Stimulated activated CD4-positive, alpha-beta T cell treated with anti-CD3 and anti-CD28 coated beads, Interleukin-12 subunit alpha, Interleukin-12 subunit beta, amount 100 ng/mL, for 24 hours (primary cell): Measurements from ENCODE around the gene LIN54.
A peak's percentile ranks its signal among the peaks of the same experiment; 100 is the strongest.
"Not testable (repeated sequence)": the region's sequence is repeated elsewhere in the genome, so short reads cannot be mapped to it uniquely, and the experiment has no call there.

Source experiments
- DNase-seq, 2 experiments: peaks; one replicate each; pipeline ENCODE4 v3.0.0-alpha.2; 2020; ENCODE audit warnings: low read depth in 2 of 2

Gene LIN54

DNA sequence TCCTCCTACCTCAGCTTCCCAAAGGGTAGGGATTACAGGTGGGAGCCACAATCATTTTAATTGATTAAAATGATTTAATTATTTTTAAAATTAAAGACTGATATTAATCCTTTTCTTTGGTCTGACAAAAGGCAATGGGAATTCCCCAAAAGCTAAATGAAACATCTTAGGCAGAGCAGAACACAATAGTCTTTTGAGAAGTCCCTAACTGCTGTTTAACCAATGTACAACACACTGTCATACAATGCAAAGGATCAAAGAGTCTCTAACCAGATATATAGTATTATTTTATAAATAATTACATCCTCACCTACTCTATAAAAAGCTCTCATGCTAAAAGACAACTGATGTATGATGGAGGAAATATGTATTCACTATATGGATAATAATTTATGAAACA is 63.1 kb downstream of the LIN54 start:
- no peak for DNase-seq

DNA sequence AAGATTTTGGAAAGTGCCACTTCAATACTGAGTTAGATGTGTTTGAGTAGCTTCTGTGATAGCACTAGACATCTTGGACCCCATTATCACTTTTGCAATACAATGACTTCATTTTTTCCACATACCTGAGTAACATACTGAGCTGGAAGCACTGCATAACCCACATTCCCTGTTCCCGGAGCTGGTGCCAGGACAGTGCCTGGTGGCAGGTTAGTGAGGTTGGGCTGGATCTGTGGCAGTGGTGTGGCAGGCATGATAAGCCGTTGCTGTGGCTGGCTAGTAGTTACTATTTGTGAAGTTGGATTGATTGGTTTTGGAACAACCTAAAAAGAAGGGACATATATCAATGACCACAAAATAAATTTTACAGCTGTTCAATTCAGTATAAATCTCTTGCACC is 71.2 kb downstream of the LIN54 start:
- DNase-seq = no peak

DNA sequence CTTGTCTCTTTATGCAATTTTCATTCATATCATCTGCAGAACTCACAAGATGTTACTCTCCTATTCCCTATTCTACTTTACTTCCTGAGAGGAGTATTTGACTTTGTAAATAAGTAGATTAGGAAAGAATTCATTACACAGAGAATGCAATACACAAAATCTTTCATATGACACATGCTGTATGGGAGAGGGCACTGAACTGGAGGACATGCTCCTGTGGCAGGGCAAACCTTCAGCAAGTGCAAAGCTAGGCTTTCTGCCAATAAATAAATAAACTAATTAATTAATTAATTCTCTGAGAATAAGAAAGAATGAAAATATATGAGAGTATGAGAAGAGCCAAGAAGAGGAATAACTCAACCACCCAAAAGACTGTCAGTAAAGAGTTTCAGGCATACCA is 76.2 kb downstream of the LIN54 start:
- no peak for DNase-seq

DNA sequence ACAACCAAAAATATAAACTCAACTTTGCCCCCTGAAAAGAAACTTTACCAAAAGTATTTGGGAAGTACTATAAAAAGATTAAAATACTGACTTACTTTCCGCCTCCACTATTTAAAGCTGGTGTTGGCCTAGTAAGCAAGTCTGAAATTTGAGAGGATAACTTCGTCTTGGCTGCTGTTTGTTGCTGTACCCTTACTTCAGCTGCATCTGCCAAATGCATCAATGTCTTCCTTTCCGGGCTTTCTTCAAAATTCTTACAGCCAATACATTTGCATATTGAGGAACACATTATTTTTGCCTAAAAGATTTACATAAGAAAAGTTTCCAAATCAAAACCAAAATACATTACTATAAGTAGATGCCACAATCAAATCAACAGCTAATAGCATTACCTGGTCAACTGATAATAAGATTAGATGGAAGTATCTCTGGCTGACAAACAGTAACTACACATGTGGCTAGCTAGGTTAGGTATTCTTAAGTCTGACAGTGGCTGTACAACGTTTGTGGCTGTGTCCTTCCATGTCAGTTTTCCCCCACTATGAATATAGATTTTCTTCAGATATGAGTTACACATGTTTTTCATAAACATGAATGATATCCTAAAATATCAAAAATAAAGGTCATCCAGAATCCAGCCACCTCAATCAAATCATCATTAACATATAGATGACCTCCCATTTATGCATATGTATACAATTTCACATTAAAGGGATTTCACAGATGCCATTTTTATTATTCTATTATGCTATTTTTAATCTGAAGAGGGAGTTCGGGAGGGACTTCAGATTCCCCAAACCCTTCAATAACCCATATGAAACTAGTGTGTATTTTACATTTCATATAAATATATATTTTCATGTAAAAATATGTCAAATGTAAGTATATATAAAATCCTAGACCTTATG is 79.5 kb downstream of the LIN54 start:
- DNase-seq = no peak

DNA sequence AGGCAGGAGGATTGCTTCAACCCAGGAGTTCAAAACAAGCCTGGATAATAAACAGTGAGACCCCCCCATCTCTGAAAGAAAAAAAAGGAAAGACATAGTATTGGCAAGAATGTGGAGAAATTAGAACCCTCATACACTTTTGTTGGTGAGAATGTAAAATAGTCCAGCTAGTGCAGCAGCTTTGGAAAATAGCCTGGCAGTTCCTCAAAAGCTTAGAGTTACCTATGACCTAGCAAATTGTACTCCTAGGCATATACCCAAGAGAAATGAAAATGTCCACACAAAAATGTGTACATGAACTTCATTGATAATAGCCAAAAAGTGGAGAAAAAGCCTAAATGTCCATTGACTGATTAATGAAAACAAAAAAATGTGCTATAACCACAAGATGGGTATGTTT is 88.8 kb downstream of the LIN54 start:
- DNase-seq = no peak

- no peak for DNase-seq
Measured at GRCh38 chr4:82919386-82919785, 91.2 kb downstream of the LIN54 start.

- no peak for DNase-seq
Measured at GRCh38 chr4:82918091-82918490, 92.5 kb downstream of the LIN54 start.

DNA sequence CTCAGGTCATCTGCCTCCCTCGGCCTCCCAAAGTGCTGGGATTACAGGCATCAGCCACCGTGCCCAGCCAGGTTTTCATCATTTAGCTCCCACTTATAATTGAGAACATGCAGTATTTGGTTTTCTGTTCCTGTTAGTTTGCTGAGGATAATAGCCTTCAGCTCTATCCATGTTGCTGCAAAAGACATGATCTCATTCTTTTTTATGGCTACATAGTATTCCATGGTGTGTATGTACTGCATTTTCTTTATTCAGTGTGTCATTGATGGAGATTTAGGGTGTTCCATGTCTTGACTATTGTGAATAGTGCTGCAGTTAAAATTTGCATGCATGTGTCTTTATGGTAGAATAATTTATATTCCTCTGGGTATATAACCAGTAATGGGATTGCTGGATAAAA is 96.7 kb downstream of the LIN54 start:
- not testable (repeated sequence) for DNase-seq

DNA sequence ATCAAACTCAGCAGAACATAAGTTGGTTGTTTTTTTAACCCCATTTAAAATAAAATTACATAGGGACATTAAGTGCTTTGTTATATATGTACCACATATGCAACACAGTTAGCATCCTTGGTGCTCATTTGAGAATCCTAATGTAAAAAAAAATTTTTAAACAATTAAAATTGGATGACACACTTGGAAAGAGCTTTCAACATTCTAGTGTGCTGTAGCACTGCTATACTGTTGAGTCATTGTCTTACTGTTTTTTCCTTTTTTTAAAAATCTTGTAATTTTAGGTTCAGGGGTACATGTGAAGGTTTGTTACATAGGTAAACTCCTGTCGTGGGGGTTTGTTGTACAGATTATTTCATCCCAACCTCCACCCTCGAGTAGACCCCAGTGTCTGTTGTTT is 97.3 kb downstream of the LIN54 start:
- no peak for DNase-seq

GRCh38 chr4:82909326-82909725 is 101.3 kb downstream of the LIN54 start:
- no peak for DNase-seq

DNA sequence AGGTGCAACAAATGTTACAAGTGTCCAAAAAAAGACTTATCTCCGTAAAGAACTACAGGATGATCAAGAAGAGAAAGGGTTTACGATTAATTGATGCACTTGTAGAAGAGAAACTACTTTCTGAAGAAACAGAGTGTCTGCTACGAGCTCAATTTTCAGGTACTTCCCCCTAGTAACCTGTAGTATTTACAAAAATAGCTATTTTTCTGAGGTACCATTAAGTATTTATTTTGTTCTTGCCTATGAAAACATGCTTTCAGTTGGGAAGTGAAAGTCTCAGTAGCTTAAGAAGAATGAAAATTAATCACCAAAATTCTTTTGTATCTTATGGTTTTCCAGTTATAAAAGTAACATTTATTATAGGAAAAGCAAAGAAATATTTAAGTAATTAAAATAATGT is 104.2 kb downstream of the LIN54 start:
- DNase-seq = no peak

GRCh38 chr4:82905205-82905604 is 105.4 kb downstream of the LIN54 start:
- peak in 1 of 2 experiments; percentile 20 for DNase-seq

- no peak for DNase-seq
Measured at GRCh38 chr4:82903737-82904136, 106.9 kb downstream of the LIN54 start.

DNA sequence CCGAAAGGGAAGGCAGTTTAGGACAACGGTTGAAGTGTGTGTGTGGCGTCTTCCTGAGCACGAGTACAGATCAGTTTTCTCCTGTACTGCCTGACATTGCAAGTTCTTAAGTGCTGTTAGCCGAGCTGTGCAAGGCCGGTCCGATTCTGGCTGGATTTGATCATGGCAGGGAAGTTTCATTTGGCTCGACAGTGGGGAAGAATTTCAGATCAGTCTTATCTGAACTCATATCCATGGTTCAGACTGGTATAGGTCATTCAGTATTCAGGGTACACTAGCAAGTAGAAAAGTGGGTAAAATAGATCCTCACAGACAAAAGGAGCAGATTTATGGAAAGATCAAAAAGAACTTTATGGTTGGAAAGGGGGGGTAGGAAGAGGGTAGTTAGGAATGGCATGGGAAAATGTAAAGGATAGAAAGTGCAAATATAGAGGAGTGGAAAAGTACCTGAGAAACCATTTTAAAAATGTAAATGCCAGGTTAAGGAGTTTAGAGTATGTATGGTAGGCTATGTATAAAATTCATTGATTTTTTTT is 109.4 kb downstream of the LIN54 start:
- DNase-seq = no peak

DNA sequence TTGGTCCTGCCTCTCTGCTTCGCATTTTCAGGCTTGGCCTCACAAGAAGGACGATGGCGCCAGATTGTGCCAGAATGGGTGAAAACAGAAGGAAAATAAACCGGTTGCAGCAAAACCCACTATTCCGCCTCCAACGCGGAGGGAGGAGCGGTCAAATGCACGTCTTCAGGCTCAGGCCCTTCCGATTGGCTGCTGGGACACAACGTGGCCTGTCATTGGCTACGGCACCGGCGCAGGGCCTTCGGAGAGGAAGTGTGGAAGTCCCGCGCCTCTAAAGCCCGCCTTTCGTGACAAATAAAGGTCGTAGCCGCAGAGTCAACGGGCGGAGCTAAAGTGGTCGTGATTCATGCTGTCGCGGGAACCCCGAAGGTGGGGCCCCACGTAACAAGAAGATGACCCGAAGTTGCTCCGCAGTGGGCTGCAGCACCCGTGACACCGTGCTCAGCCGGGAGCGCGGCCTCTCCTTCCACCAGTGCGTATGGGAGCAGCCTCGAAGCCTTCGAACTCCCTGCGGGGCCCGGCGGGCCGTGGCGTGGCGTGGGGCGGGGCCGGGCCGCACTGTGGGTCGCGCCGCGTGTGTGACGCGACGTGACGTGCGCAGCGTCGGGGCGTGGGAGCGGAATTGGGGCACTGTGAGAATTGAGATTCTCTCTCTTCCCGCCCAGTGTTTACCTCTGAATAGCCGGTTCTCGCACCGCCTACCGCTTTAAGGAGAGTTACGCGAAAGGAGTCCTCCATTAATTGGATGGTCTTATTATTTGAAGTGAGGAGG is 110.0 kb downstream of the LIN54 start, which contains the start of gene THAP9:
Gene THAP9 (plus strand): TSS at position 325 of the 772 bp plus-strand sequence. CDS start 68 bp downstream, at position 393.
- peak; percentile 95 to 96 for DNase-seq

DNA sequence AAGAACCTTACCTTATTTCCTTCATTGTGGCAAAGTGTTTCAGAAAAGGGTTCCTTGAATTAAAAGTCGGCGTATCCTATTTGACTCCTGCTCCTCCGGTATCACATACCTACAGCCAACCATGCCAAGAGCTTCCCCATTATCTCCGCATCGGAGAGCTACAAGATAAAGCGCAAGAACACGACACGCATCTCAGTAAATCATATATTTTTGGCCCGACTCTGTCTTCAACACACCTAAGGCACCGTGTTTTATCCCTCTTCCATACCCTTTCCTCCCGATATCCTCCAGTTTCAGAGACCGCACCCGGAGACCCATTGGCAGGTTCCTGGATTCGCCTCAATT is 110.6 kb downstream of the LIN54 start:
- no peak for DNase-seq

GRCh38 chr4:82899374-82900065 is 111.1 kb downstream of the LIN54 start:
- DNase-seq = no peak

- no peak for DNase-seq
Measured at GRCh38 chr4:82898322-82899243, 112.0 kb downstream of the LIN54 start.

GRCh38 chr4:82896755-82897154 is 113.9 kb downstream of the LIN54 start:
- no peak for DNase-seq

DNA sequence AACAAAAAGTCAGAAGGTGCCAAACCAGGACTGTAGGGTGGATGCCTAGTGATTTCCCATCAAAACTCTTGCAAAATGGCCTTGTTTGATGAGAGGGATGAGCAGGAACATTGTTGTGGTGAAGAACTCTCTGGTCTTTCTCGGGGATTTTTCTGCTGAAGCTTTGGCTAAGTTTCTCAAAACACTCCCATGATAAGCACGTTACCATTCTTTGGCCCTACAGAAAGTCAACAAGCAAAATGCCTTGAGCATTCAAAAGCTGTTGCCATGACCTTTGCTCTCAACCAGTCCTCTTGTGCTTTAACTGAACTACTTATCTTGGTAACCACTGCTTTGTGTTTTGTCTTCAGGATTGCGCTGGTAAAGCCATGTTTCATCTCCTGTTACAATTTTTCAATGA is 116.7 kb downstream of the LIN54 start:
- no peak for DNase-seq

DNA sequence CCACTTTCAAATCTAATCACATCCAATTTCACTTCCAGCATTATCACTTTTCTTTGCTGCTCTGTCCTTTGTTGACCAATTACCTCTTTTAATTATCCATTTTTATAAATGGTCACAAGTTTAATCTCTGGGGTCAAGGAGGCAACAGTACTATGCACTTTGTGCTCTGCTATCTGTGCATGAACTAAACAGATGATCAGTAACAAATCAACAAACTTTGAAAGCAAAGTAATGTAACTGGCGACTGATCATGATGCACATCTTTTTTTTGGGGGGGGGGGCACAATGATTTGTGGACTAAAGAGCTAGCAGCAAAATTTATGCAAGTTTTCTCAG is 118.2 kb downstream of the LIN54 start:
- no peak for DNase-seq
